Measurements from ENCODE around the gene SVBP.
A peak's percentile ranks its signal among the peaks of the same experiment; 100 is the strongest.
"Not testable (repeated sequence)": the region's sequence is repeated elsewhere in the genome, so short reads cannot be mapped to it uniquely, and the experiment has no call there.

Gene SVBP

GRCh38 chr1:42816585-42817439 lies at the start of gene SVBP, which contains the start of gene ERMAP:
Gene SVBP (minus strand): TSS chr1:42817397. CDS start chr1:42816544, 853 bp downstream.
Gene ERMAP (plus strand): TSS chr1:42817122. CDS start chr1:42830449, 13,327 bp downstream.
- DNase-seq = peak; percentile 89

GRCh38 chr1:42866549-42866948 lies 49.4 kb upstream of the SVBP start:
- DNase-seq = no peak

GRCh38 chr1:42861014-42861399 lies 43.8 kb upstream of the SVBP start:
- no peak for DNase-seq

GRCh38 chr1:42860339-42861013 lies 43.3 kb upstream of the SVBP start:
- DNase-seq = no peak

- not testable (repeated sequence) for DNase-seq
Observed at GRCh38 chr1:42859366-42859765, 42.2 kb upstream of the SVBP start.

GRCh38 chr1:42856554-42856953 lies 39.4 kb upstream of the SVBP start:
- not testable (repeated sequence) for DNase-seq

- no peak for DNase-seq
Observed at GRCh38 chr1:42853116-42853884, 36.1 kb upstream of the SVBP start.

GRCh38 chr1:42852608-42852980 lies 35.4 kb upstream of the SVBP start:
- DNase-seq = no peak

GRCh38 chr1:42851960-42852607 lies 34.9 kb upstream of the SVBP start:
- no peak for DNase-seq

- DNase-seq = no peak
Observed at GRCh38 chr1:42851420-42851819, 34.2 kb upstream of the SVBP start.

GRCh38 chr1:42849944-42850343 lies 32.7 kb upstream of the SVBP start:
- no peak for DNase-seq

GRCh38 chr1:42848823-42849537 lies 31.8 kb upstream of the SVBP start:
- no peak for DNase-seq

GRCh38 chr1:42847721-42848460 lies 30.7 kb upstream of the SVBP start:
- DNase-seq = no peak

- no peak for DNase-seq
Observed at GRCh38 chr1:42847111-42847595, 30.0 kb upstream of the SVBP start.

GRCh38 chr1:42846257-42847110 lies 29.3 kb upstream of the SVBP start, which contains the start of gene ZNF691:
Gene ZNF691 (plus strand): TSS chr1:42846613. CDS start chr1:42849659, 3,046 bp downstream.
- peak; percentile 91 for DNase-seq

- no peak for DNase-seq
Observed at GRCh38 chr1:42845866-42846256, 28.7 kb upstream of the SVBP start.

GRCh38 chr1:42845193-42845592 lies 28.0 kb upstream of the SVBP start:
- DNase-seq = no peak

- no peak for DNase-seq
Observed at GRCh38 chr1:42844592-42845140, 27.5 kb upstream of the SVBP start.

- no peak for DNase-seq
Observed at GRCh38 chr1:42841440-42842147, 24.4 kb upstream of the SVBP start.

Data from NCI-H146 (cell line).